CD4-positive, alpha-beta T cell treated with Interleukin-15 for 1 hour (primary cell): ENCODE results near the gene CCDC146.
"Not testable (repeated sequence)": the region's sequence is repeated elsewhere in the genome, so short reads cannot be mapped to it uniquely, and the experiment has no call there.

Experiments used
- DNase-seq: peaks from one replicate; pipeline ENCODE4 v3.0.0-alpha.2; 2020

Gene CCDC146

DNA sequence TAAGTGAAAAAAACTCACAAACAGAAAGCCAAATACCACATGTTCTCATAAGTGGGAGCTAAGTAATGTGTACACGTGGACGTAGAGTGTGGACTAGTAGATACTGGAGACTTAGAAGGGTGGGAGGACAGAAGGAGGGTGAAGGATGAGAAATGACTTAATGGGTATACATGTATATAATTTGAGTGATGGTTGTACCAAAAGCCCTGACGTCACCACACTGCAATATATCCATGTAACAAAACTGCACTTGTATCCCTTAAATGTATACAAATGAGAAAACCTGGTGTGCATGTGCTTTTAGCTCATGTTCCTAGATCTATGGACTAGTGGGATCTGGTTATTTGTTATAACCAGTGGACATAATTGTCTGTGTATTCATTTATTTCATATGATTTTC lies 125.7 kb downstream of the CCDC146 start:
- DNase-seq = no peak

DNA sequence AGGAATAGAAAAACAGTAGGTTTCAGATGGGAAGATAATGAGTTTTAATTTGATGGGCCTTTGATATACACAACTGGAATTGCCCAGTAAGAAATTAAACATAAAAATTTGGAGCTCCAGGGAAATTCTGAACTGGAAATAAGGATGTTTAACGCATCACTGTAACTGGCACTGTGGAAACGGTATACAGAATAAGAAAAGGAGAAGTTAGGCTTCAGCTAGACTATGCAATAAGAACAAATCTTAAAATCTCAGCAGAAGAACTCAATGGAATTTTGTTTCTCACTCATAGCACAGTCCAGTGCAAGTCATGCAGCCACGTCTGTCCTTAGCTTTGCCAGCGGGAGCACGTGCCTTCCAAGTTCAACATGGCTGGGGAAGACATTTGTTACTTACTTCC lies 130.1 kb downstream of the CCDC146 start:
- no peak for DNase-seq

DNA sequence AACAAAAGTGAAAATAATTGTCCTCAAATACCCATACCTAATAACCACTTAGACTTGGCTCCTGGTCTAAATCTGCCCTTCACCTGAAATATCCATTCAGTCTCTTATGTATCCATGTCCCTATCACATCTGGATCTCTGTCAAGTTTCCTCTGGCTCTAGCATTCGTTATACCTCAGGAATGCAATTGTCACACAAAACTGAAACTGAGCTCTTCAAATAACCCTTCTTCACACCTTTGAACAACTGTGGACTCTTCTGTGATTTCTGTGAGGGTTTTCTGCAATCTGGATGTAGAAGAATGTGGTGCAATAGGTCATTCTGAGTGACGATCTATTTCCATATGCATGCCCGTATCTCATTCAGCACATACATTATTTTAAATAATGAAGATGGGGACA lies 130.7 kb downstream of the CCDC146 start:
- no peak for DNase-seq

DNA sequence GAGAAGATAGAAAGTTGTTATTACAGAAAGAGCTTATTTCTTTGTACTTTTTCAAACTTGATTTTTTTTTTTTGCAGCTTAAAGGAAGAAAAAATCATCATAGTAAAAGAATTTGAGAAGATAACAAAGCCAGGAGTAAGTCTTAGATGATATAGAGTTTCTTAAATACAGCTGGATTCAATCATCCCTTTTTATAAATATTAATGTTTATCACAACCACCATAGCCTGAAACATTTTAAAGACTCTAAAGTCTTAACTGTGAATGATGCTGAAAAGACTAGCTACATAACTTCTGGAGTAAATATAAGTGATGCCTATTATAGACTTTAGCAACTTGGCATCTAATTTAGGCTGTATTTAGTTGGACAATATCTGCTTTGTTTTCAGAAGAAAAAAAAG lies 132.0 kb downstream of the CCDC146 start:
- DNase-seq = no peak

DNA sequence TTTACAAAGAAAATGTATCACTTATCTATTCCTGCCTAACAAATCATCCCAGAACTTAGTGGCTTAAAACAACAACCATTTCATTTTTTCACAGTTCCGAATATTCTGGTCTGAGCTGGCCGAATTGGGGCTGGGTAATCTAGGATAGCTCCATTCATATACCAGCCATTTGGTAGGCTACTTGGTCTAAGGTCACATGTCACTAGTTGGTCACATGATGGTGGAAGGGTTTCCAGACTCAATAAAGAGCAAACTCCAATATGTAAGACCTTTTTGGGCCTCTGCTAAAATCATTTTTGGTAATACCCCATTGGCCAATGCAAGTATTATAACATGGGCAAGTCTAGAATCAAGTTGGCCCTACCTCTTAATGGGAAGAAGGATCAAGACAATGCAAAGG lies 132.5 kb downstream of the CCDC146 start:
- no peak for DNase-seq

DNA sequence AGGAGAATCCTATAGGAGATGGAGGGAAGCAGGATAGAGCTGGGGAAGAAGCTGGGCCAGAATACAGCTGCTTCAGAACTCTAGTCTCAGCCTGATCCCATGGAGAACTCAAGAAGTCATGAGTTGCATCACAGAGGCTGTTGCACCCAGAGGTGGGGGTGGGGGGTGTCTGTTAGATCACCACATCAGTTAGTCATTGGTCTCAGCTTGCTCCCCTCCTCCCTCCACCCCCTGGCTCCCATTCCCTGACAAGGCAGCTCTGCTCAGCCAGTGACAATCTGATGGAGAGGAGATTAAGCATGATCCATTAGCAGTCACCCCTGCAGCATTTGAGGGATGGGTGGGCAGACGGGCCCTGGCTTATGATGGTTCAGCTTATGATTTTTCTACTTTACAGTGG lies 135.6 kb downstream of the CCDC146 start:
- DNase-seq = no peak

DNA sequence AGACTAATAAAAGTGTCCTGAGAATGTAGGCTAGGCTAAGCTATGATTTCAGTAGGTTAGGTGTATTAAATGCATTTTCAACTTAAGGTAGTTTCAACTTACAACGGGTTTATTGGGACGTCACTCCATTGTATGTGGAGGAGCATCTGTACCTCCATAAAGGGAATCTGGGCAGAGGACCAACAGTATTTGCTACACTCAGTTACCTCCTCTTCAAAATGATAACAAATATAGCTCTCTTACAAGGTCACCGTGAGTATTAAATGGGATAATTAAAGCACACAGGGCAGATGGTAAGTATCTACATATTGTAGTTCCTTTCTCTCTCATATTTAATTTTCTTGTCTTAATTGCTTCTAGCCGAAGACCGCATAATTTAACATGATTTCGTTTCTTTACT lies 136.2 kb downstream of the CCDC146 start:
- DNase-seq = no peak

DNA sequence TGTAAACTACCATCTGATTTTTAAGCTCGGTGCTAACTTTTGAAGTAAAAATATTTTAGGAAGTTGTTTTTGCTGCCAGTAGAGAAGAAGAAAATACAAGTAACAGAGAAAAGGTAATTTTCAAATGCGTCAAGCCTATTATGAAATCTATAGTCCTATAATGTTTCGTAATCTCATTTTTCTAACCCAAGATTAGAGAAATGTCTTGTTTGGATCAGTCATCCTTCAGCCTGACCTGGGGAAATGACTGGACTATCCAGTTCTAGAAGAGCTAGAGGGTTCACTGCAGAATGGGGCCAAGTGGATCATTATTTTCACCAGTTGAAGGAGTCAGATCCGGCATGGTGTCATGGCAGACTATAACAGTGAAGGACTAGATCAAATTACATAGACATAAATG lies 139.9 kb downstream of the CCDC146 start:
- no peak for DNase-seq

DNA sequence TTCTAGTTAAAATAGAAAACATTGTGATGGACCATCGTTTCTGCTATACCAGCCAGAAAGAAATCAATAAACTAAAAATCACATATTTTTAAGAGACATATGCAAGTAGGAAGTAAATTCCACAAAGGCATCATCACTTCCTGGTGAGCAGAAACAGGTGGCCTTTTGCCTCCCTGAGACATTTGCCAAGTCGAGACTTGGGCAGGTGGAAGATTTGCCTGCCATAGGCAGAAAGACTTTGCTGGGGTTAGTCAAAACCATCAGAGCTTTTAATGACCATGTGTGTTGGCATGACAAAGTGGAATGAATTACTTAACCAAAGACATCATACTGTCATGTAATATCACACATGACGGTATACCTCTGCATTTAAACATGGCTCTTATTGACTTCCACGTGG lies 143.3 kb downstream of the CCDC146 start:
- DNase-seq = no peak

DNA sequence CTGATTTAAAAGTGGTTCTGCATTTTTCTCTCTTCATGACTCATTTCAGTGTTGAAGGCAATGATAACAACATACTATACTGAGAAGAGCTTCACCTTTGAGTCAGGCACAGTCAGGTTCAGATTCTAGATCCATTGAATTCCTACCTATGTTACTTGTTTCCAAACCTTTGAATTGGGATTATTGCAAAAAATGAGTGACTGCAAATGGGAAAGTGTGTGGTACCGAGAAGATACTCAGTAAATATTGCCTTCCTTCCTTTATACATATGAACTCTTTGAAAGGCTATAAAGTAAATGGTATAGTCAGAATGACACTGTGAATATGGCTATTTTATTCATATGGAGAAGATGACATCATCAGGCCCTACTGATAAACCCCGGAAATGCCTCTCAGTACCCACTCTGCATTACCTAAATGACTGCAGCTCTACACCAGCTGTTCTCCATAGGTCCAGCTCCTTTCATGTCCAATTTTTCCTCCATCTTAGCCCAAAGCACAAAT lies 143.9 kb downstream of the CCDC146 start:
- no peak for DNase-seq

DNA sequence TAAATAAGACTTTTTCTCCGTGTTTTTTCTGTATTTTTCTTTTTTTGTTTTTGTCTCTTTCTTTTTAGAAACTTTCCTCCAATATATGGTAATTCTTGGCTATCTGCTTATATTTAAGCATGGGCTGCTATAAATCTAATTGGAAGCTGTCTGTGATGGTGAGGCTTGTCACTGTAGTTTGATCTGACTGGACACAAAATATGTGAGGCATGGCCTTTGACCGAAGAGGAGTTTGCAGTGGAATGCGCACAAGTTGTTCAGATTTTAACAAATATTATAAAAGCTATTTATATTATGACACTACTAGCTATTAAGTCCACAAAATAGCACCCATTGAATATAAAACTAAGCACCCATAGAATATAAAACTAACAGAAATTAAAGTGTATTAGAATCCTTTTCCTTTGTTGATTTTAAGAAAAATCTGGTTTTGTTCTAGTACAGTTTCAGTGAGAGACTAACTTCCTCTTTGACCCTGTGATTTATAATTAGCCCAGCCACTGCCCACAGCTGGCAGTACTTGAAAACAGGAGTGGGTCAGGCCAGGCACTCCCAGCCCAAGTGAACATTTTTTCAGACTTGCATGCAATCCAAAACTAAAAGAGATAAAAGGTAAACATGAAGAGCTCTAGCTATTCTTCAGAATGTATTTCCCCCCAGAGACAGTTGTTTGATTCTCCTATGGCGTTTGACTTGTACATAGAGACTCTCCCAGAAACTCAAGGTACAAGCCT lies 147.1 kb downstream of the CCDC146 start:
- DNase-seq = no peak

DNA sequence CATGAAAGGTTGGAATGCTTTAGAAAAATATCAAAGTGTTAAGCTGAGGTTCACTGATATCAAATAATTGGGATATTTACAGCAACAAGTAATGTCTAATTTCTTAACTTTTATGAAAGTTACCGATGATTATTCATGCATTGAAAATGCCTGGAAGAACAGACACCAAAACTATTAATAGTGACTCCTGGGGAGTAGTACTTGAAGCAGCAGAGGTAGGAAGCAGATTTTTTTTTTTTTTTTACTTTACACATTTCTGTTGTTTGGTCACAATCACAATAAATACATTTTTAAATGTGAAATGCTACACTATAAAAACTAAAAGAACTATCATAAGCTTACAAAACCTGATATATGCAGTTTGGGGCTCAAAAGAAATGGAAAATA lies 147.7 kb downstream of the CCDC146 start:
- DNase-seq = no peak

DNA sequence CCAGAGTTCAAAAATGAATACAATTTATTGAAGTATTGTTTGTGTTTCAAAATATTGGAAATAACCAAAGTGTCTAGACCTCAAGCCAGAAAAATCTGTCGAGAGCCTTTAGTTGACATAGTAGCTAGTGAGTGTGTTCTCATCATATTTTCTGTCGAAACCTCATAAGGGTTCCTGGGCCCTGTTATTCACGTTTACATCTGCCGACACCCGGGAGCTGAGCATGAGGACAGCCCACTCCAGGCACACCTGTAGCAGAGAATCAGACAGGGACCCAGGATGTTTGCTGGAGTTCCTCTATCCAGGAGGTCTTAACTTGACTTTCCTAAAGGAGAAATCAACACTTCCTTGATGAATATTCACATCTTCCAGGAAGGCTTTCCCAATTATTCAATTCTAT lies 149.4 kb downstream of the CCDC146 start:
- DNase-seq = no peak

DNA sequence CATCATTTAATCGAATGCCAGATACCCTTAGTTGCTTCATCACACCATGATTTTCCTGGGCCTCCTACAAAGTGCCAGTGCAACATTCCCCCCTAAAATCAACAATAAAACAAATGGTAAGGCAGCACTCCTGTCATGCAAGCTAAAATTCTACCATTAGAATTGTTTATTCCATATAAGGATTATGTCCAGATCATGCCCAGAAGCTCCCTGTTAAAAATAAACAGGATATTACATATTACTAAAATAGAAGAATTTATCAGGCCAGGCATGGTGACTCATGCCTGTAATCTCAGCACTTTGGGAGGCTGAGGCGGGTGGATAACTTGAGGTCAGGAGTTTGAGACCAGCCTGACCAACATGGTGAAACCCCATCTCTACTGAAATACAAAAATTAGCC lies 153.2 kb downstream of the CCDC146 start:
- not testable (repeated sequence) for DNase-seq

DNA sequence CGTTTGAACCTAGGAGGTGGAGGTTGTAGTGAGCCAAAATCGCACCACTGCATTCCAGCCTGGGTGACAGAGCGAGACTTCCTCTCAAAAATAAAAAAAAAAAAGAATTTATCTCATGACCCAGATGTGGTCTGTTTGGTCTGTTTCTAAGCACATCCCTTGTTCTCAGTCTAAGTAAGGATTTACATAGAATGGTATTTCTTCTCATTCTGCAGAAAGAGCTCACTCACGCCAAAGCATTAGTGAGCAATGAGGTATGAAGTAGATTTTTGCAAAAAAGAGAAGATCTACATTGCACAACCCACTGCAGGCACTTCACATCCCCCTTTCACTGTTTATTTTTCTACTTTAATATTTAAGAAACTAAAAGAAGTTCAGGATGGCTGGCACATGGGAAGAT lies 153.7 kb downstream of the CCDC146 start:
- no peak for DNase-seq

DNA sequence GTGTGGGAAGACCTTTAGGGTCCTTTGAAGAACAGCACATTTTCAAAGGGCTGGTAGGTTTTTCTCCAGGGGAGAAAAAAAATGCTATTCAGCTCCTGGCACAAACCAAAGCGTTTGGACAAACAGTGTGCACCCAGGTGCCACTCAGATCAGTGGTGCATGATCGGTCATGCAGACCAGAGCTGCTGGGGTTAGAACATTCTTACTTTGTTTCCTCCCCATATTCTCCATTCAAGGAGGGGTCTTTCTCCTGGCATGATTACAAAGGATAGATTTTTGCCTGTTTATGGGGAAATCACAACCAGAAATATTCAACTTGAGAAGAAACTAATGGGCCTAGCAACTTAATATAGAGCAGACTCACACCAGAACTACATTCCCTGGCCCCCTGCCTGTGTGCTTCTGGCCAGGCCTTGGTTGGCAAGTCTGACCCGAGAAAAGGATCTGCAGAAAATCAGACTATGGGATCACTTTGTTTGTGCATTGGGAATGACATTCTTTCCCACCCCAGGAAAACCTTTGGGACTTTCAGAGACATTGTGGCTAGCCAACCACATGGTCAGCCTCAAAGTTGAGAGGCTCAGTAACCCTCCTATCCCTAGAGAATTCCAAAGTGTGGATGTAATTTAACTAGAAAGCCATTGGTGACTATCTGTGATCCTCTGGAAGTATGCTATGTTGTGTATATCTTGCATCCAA lies 159.5 kb downstream of the CCDC146 start:
- DNase-seq = no peak

DNA sequence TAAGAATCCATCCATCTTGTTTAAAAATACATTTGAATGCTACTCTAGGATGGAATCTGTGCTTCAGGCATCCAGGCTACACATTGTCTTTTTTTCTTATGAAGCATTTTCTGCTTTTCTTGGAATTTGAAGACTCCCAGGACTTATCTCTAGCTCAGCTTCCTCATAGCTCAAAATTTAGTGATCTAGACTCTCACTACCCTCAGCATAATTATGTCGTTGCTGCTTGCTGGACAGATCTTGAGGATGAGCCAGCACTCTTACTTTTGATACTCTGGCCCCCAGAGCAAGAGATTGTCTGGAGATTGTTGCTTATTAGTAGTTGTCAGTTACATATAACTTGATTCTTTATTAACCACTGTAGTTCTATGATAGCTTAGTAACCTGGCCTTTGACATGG lies 160.5 kb downstream of the CCDC146 start:
- DNase-seq = no peak

DNA sequence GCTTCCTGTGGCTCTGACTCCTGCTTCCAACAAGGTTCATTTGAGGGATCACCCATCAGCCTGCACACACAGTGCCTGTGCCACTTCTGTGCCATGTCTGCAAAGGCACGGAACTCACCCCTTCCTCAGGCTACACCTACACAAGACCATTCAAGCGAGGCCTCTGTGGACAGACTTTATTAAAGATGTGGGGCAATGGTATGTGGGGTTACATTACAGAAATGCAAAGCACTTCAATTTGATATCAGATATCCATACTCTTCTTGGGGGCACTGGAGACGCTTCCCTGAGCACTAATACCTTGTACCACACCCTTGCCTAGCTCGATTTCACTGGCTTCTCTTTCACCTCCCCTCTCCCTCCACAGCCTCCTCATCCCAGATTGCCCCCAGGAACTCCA lies 161.6 kb downstream of the CCDC146 start:
- no peak for DNase-seq

DNA sequence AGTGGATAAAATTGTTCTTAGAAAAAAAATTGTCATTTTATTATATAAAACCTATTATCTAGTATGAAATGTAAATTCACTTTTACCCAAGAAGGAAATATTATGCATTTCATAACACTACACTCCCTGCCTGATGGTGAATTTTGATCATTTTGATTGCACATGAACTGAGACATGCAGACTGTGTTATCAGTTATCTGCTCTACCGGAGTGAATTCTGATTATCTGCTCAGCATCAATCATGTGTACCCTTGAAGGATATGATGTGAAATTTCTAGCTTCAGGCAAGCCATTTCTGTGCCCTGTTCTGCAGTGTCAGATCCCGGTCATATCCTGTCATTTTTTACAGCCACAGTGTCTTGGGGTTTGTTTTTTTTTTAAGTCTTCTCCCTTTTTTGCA lies 162.2 kb downstream of the CCDC146 start:
- no peak for DNase-seq

DNA sequence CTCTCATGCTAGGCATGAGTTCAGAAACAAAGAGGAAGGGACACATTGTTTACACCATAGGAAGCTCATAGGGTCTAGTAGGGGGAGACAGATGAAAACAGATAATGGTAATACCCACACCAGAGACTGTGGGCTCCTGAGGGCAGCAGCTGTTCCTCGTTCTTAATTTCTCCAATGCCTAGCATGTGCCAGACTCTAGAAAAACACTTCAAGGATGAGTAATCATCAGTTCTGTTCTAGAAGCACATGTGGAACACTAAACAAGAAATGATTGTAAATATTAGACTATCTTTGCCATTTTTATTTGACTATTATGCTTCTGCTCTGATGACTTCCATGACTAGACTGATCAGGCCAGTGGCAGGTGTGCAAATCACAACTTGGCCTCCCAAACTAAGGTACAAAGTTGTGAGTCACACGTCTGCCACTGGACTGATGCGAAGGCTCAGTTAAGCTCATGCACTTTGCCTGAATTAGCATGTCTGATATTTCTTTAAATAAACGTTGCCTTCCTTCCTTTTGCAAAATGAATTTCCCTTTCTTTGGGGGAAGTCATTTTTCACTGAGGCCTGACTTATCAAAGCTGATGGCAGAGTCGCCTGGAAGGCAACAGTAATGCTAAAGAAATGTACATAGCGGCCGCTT lies 166.4 kb downstream of the CCDC146 start:
- no peak for DNase-seq

DNA sequence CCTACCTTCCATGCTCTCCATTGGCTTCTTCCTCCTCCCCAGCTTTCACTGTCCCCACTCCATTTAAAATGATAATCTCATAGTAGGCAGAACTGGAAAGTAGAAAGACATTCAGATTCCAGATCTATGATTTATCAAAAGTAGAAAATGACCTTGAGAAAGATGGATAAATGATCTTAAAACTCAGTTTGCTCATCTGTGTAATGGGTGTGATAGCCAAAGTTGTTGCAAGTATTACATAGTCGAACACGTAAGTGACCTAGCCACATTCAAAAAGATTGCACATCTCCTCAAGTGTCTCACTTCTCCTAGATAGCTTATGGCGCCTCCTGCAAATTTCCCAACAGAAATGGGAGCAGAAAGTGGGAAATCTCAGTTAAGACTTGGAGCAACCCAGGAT lies 167.0 kb downstream of the CCDC146 start:
- no peak for DNase-seq

DNA sequence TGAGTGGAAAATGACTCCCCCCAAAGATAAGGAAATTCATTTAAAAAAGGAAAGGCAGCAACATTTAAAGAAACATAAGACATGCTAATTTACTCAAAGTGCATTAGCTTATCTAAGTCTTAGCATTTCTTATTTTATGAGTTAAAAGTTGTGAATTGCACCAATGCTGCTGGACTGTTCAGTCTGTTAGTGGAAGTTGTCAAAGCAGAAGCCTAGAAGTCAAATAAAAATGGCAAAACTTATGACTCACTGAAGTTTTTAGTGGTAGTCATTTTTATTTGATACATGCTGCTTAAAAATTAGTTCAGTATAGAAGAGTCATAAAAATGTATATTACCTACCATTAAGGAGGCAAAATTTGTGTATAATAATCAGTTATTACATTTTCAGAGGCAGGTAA lies 168.0 kb downstream of the CCDC146 start:
- DNase-seq = no peak

DNA sequence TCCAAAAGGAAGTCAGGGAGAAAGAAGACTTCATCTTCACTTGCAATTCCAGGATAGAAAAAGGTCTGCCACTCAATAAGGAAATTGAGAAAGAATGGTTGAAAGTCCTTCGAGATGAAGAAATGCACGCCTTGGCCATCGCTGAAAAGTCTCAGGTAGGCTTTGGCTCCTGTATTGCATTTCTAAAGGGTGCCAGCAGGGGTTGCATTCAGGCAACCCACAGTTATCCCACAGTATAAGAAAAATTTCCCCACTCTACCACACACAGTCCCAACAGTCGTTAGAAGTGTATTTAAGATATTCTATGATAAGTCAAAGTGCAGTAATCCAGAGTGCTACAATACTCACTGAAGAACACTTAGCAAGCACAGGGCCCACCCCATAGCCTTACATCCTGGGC lies 170.6 kb downstream of the CCDC146 start:
- no peak for DNase-seq

DNA sequence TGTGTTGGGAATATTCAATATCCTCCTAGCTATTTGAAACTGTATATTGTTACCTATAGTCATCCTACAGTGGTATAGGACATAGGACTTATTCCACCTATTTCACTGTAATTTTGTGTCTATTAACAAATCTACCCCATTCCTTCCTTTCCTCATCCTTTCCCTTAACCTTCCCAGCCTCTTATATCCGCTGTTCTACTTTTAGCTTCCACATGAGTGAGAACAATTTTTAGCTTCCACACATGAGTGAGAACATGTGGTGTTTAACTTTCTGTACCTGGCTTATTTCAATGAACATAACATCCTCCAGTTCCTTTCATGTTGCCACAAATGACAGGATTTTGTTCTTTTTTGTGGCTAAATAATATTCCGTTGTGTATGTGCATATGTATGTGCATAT lies 173.1 kb downstream of the CCDC146 start:
- DNase-seq = no peak
